ENCODE measurements around the gene SLF1.

- no peak for TF ChIP-seq CTCF (IDR thresholded peaks at IDR 0.05)
- TF ChIP-seq EP300 (IDR thresholded peaks at IDR 0.05; ENCODE audit: low read depth) = no peak
- TF ChIP-seq POLR2A (IDR thresholded peaks at IDR 0.05) = peak; percentile 74
Measured at GRCh38 chr5:94618029-94618492, 408 bp upstream of the SLF1 start.
